ENCODE data around the gene CSGALNACT2. TPM values are rescaled to one million over a fixed set of nuclear protein-coding genes. Genes with fewer than 3 reads are reported as not detected.

Gene CSGALNACT2
- total and polyA plus RNA-seq, 10 of the 15 experiments (the other 5 are each of a cell fraction or from before 2014, with no cell fraction given): 2.5 to 12.6 (median 8.7) TPM

- TF ChIP-seq MYB (IDR thresholded peaks at IDR 0.05; ENCODE audit: borderline replicate concordance, low read depth, low read length) (no peak), SIX5 (IDR thresholded peaks at IDR 0.05; ENCODE audit: low read depth, low read length, severe bottlenecking) (no peak)
- intact Hi-C loops (cut with micrococcal nuclease; ENCODE audit: unreplicated experiment) (no loop called here), in situ Hi-C loops (cut with MboI) (loop anchor here (25.0 kb wide), 2 partner anchors 111 to 936 kb away; no protein-coding TSS in a partner anchor)
- Histone ChIP-seq H2AFZ (ENCODE audit: control insufficient read depth, low read depth, low read length) (no peak overlapping the region), H3K9me3 (replicated peaks; ENCODE audit: control insufficient read depth, insufficient read depth, low read length) (no peaks in the 10 kb centered on the region), H3K27me3 (replicated peaks in 1 of 2; ENCODE audit: control insufficient read depth in 2 of 2, insufficient read depth in 2 of 2, low read length in 1 of 2) (no peaks in the 10 kb centered on the region), H3K4me1 (ENCODE audit: control insufficient read depth, insufficient read depth, low read length) (peaks cover 28% of the 10 kb centered on the region), H3K9ac (ENCODE audit: control insufficient read depth, insufficient read depth, low read length) (no peak overlapping the region), H3K79me2 (ENCODE audit: control insufficient read depth, insufficient read depth, low read length) (no peaks in the 10 kb centered on the region), H3K4me3 (no peak overlapping the region), H3K4me2 (ENCODE audit: control insufficient read depth, insufficient read depth) (no peak overlapping the region), H3K27ac (ENCODE audit: control insufficient read depth, insufficient read depth) (no peak overlapping the region), H3K36me3 (ENCODE audit: control insufficient read depth in 2 of 2, insufficient read depth in 2 of 2, low read length in 1 of 2) (no peaks in the 10 kb centered on the region), H4K20me1 (ENCODE audit: control insufficient read depth, insufficient read depth) (no peaks in the 10 kb centered on the region)
- ChIA-PET POLR2A (no interaction called here), SMC1A (ENCODE audit: uncharacterized antibody, unreplicated experiment) (interaction anchor here (0.7 to 1.4 kb wide), 4 partner anchors 8 to 18 kb away, joined by 3 read pairs; no protein-coding TSS in a partner anchor), RAD21 (ENCODE audit: unreplicated experiment) (interaction anchor here (2.5 kb wide), 1 partner anchor 19 kb away, joined by 6 read pairs; no protein-coding TSS in a partner anchor), CTCF (interaction anchor here (1.0 kb wide), 1 partner anchor 79 kb away, joined by 4 read pairs; no protein-coding TSS in a partner anchor)
- DNase-seq (ENCODE audit: low read depth, low spot score): no peak
- no peak for ATAC-seq
- no peak for FAIRE-seq
- 92% methylated on average over 7 of the region's 7 CpGs for WGBS (ENCODE audit: insufficient coverage, insufficient replicate concordance, low lambda C conversion rate, missing lambda C conversion rate)
- no TSS peak for BruUV-seq (replicated peaks)
These were observed 15.4 kb upstream of the CSGALNACT2 start for GRCh38 chr10:43122826-43123225.

DNA sequence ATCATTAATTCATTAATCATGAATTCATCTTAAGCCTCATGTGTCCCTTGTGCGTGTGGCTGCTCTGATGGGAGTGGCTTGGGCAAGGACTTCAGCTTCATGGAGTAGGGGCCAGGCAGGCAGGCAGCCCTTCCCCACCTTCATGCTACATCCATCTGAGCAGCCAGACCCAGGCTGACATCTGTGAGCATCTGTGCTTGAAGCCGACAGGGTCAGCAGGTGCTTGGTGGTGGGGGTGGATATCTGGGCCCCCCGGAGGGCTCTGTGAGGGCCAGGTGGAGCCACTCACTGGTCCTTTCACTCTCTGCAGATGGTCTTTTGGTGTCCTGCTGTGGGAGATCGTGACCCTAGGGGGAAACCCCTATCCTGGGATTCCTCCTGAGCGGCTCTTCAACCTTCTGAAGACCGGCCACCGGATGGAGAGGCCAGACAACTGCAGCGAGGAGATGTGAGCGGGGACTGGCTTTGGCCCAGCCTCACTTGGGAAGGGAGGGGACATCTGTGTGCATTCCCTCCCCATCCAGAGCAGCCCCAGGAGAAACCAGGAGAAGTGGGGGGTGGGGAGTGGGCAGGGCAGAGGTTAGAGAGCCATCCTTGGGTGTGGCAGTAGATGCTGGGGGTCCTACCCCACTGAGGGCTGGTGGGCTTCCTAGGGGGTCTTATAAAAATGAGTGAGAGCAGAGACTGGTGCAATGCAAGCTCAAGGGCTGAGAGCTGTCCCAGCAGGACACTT, 14.7 kb upstream of the CSGALNACT2 start:
- no peak overlapping the region for H2AFZ ChIP-seq (ENCODE audit: control insufficient read depth, low read depth, low read length)
- in situ Hi-C loops (cut with MboI): loop anchor here (25.0 kb wide), 2 partner anchors 111 to 936 kb away; no protein-coding TSS in a partner anchor
- H3K9ac ChIP-seq (ENCODE audit: control insufficient read depth, insufficient read depth, low read length): no peak overlapping the region
- H3K27me3 ChIP-seq (replicated peaks in 1 of 2; ENCODE audit: control insufficient read depth in 2 of 2, insufficient read depth in 2 of 2, low read length in 1 of 2): no peaks in the 10 kb centered on the region
- BruUV-seq (replicated peaks): no TSS peak
- no peaks in the 10 kb centered on the region for H3K79me2 ChIP-seq (ENCODE audit: control insufficient read depth, insufficient read depth, low read length)
- DNase-seq (ENCODE audit: low read depth, low spot score) (no peak), ATAC-seq (no peak), FAIRE-seq (no peak)
- no peak overlapping the region for H3K4me3 ChIP-seq
- CTCF ChIA-PET: interaction anchor here (1.0 kb wide), 1 partner anchor 78 kb away, joined by 4 read pairs; no protein-coding TSS in a partner anchor
- 64% methylated on average over 9 of the region's 9 CpGs for WGBS (ENCODE audit: insufficient coverage, insufficient replicate concordance, low lambda C conversion rate, missing lambda C conversion rate)
- peaks cover 28% of the 10 kb centered on the region for H3K4me1 ChIP-seq (ENCODE audit: control insufficient read depth, insufficient read depth, low read length)
- H4K20me1 ChIP-seq (ENCODE audit: control insufficient read depth, insufficient read depth): no peaks in the 10 kb centered on the region
- no peaks in the 10 kb centered on the region for H3K36me3 ChIP-seq (ENCODE audit: control insufficient read depth in 2 of 2, insufficient read depth in 2 of 2, low read length in 1 of 2)
- RAD21 ChIA-PET (ENCODE audit: unreplicated experiment): no interaction called here
- H3K9me3 ChIP-seq (replicated peaks; ENCODE audit: control insufficient read depth, insufficient read depth, low read length): no peaks in the 10 kb centered on the region
- H3K4me2 ChIP-seq (ENCODE audit: control insufficient read depth, insufficient read depth): no peak overlapping the region
- intact Hi-C loops (cut with micrococcal nuclease; ENCODE audit: unreplicated experiment): no loop called here
- H3K27ac ChIP-seq (ENCODE audit: control insufficient read depth, insufficient read depth): no peak overlapping the region
- POLR2A ChIA-PET: no interaction called here
- SMC1A ChIA-PET (ENCODE audit: uncharacterized antibody, unreplicated experiment): no interaction called here
- TF ChIP-seq RBBP5 (conservative IDR thresholded peaks at IDR 0.05) (no peak), ZBTB11 (CRISPR knock-in tag; IDR thresholded peaks at IDR 0.05) (no peak), ZZZ3 (IDR thresholded peaks at IDR 0.05; ENCODE audit: control insufficient read depth, insufficient read length, low read depth) (no peak), MYC (IDR thresholded peaks at IDR 0.05; ENCODE audit: insufficient read depth, insufficient read length, insufficient replicate concordance, low read length, severe bottlenecking) (no peak)
- TF ChIP-seq, protein P1, sequence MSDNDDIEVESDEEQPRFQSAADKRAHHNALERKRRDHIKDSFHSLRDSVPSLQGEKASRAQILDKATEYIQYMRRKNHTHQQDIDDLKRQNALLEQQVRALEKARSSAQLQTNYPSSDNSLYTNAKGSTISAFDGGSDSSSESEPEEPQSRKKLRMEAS (IDR thresholded peaks at IDR 0.05; ENCODE audit: low read depth, low read length): no peak
- TF ChIP-seq, protein P2, sequence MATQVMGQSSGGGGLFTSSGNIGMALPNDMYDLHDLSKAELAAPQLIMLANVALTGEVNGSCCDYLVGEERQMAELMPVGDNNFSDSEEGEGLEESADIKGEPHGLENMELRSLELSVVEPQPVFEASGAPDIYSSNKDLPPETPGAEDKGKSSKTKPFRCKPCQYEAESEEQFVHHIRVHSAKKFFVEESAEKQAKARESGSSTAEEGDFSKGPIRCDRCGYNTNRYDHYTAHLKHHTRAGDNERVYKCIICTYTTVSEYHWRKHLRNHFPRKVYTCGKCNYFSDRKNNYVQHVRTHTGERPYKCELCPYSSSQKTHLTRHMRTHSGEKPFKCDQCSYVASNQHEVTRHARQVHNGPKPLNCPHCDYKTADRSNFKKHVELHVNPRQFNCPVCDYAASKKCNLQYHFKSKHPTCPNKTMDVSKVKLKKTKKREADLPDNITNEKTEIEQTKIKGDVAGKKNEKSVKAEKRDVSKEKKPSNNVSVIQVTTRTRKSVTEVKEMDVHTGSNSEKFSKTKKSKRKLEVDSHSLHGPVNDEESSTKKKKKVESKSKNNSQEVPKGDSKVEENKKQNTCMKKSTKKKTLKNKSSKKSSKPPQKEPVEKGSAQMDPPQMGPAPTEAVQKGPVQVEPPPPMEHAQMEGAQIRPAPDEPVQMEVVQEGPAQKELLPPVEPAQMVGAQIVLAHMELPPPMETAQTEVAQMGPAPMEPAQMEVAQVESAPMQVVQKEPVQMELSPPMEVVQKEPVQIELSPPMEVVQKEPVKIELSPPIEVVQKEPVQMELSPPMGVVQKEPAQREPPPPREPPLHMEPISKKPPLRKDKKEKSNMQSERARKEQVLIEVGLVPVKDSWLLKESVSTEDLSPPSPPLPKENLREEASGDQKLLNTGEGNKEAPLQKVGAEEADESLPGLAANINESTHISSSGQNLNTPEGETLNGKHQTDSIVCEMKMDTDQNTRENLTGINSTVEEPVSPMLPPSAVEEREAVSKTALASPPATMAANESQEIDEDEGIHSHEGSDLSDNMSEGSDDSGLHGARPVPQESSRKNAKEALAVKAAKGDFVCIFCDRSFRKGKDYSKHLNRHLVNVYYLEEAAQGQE (IDR thresholded peaks at IDR 0.05; ENCODE audit: low read depth, low read length): no peak
